NCI-H1092 treated with DMSO at 0.1 percent for 48 hours (cell line): ENCODE data around the gene ATF5.

Source experiments
- DNase-seq: peaks from one replicate; lab custom pipeline; 2025; lab: John Stamatoyannopoulos, UW

ATF5 gene

GRCh38 chr19:49894879-49895565 lies 34.0 kb upstream of the ATF5 start:
- no peak for DNase-seq

GRCh38 chr19:49895566-49896297 lies 33.3 kb upstream of the ATF5 start:
- DNase-seq = no peak

- no peak for DNase-seq
Observed at GRCh38 chr19:49896863-49897621, 32.0 kb upstream of the ATF5 start, which contains the start of gene IL4I1. IL4I1 (minus strand) TSS chr19:49896887; CDS start chr19:49896160, 727 bp downstream.

GRCh38 chr19:49904136-49904535 lies 24.9 kb upstream of the ATF5 start:
- DNase-seq = no peak

GRCh38 chr19:49906879-49907564 lies 22.0 kb upstream of the ATF5 start:
- DNase-seq = no peak

GRCh38 chr19:49907745-49908446 lies 21.1 kb upstream of the ATF5 start:
- no peak for DNase-seq

GRCh38 chr19:49908480-49909420 lies 20.3 kb upstream of the ATF5 start:
- DNase-seq = no peak

- DNase-seq = no peak
Observed at GRCh38 chr19:49910179-49910578, 18.8 kb upstream of the ATF5 start.

GRCh38 chr19:49911381-49912145 lies 17.4 kb upstream of the ATF5 start:
- no peak for DNase-seq

- DNase-seq = no peak
Observed at GRCh38 chr19:49912965-49913685, 15.9 kb upstream of the ATF5 start.

GRCh38 chr19:49913720-49914119 lies 15.3 kb upstream of the ATF5 start:
- no peak for DNase-seq

GRCh38 chr19:49915271-49915670 lies 13.7 kb upstream of the ATF5 start:
- no peak for DNase-seq

- no peak for DNase-seq
Observed at GRCh38 chr19:49916839-49917733, 11.9 kb upstream of the ATF5 start.

GRCh38 chr19:49918089-49918488 lies 10.9 kb upstream of the ATF5 start:
- no peak for DNase-seq

- no peak for DNase-seq
Observed at GRCh38 chr19:49920624-49921363, 8.2 kb upstream of the ATF5 start.

- no peak for DNase-seq
Observed at GRCh38 chr19:49921871-49922795, 6.9 kb upstream of the ATF5 start.
